DOHH2 (cell line): ENCODE data around the gene NAV2.

Source experiments
- H3F3A ChIP-seq: fragments of 200-600 bp; sonication (generic), shearing (Covaris generic); 2 replicates; pipeline ENCODE4 v1.6.0; 2016; ENCODE audit warnings: antibody characterized with exemption, mild to moderate bottlenecking; ENCODE audit not compliant: control insufficient read depth, insufficient read depth
- H3K27ac ChIP-seq: fragments of 200-600 bp; sonication (generic); 2 replicates; pipeline ENCODE4 v1.5.1; 2014; ENCODE audit warnings: low read depth, mild to moderate bottlenecking, low read length, moderate library complexity
- H3K27me3 ChIP-seq: fragments of 200-600 bp; sonication (generic); 2 replicates; pipeline ENCODE4 v1.6.1; 2014; ENCODE audit warnings: mild to moderate bottlenecking, low read length, mixed read lengths; ENCODE audit not compliant: control insufficient read depth
- H3K36me3 ChIP-seq: fragments of 200-600 bp; sonication (generic); 2 replicates; pipeline ENCODE4 v1.6.1; 2014; ENCODE audit warnings: mild to moderate bottlenecking, low read length, moderate library complexity, mixed read lengths; ENCODE audit not compliant: control insufficient read depth
- H3K4me1 ChIP-seq: fragments of 200-600 bp; sonication (generic); 2 replicates; pipeline ENCODE4 v1.6.1; 2014; ENCODE audit warnings: mild to moderate bottlenecking, low read length, mixed read lengths; ENCODE audit not compliant: control insufficient read depth
- H3K4me2 ChIP-seq: fragments of 200-600 bp; sonication (generic); 2 replicates; pipeline ENCODE4 v1.6.0; 2014; ENCODE audit warnings: mild to moderate bottlenecking, low read length, moderate library complexity
- H3K4me3 ChIP-seq: fragments of 200-600 bp; sonication (generic); 2 replicates; pipeline ENCODE4 v1.5.1; 2014; ENCODE audit warnings: mild to moderate bottlenecking, low read length, mixed read lengths
- H3K79me2 ChIP-seq: fragments of 200-600 bp; sonication (generic); 2 replicates; pipeline ENCODE4 v1.6.1; 2014; ENCODE audit warnings: mild to moderate bottlenecking, low read length, mixed read lengths; ENCODE audit not compliant: control insufficient read depth
- H3K9me2 ChIP-seq: fragments of 200-600 bp; sonication (generic); replicated peaks from 2 replicates; pipeline ENCODE4 v1.6.1; 2014; ENCODE audit warnings: mild to moderate bottlenecking, low read length, mixed read lengths; ENCODE audit not compliant: control insufficient read depth
- H3K9me3 ChIP-seq: fragments of 200-600 bp; sonication (generic); 2 replicates; pipeline ENCODE4 v1.6.1; 2014; ENCODE audit warnings: antibody characterized with exemption, low read length, mixed read lengths; ENCODE audit not compliant: control insufficient read depth, insufficient read depth
- H4K20me1 ChIP-seq: fragments of 200-600 bp; sonication (generic); 2 replicates; pipeline ENCODE4 v1.6.0; 2014; ENCODE audit warnings: low read depth, mild to moderate bottlenecking, antibody characterized with exemption, low read length, moderate library complexity; ENCODE audit not compliant: control insufficient read depth, insufficient read depth
- EZH2phosphoT487 ChIP-seq: fragments of 200-600 bp; sonication (generic); IDR thresholded peaks from 2 replicates; pipeline ENCODE4 v1.6.1; 2017; ENCODE audit warnings: borderline replicate concordance, mild to moderate bottlenecking, antibody characterized with exemption, low read length, moderate library complexity, mixed read lengths
- TF ChIP-seq, protein P1 (sequence below): fragments of 200-600 bp; sonication (generic); IDR thresholded peaks from one replicate; pipeline ENCODE4 v1.5.1; 2014; ENCODE audit warnings: antibody characterized with exemption, mild to moderate bottlenecking, low read depth, low read length; ENCODE audit not compliant: poor library complexity, severe bottlenecking

NAV2 gene

DNA sequence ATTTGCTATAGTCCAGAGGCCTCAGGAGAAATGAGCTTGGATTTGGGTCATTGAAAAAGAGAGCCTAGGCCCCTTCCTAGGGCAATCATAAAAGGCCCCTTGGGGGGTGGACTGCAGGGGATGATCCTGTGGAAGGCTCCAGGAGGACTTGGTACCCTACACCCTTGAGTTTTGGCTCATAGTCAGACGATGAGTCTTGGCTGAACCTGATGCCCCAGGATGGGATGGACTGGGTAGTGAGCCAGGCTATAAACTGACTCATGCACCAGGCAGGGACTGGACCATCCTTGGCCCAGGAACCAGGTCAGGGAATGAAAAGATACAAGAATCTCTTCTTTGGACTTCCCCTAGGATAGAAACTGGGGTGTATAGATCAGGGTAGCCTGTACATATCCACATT is 54.2 kb downstream of the NAV2 start:
- TF ChIP-seq, protein P1, sequence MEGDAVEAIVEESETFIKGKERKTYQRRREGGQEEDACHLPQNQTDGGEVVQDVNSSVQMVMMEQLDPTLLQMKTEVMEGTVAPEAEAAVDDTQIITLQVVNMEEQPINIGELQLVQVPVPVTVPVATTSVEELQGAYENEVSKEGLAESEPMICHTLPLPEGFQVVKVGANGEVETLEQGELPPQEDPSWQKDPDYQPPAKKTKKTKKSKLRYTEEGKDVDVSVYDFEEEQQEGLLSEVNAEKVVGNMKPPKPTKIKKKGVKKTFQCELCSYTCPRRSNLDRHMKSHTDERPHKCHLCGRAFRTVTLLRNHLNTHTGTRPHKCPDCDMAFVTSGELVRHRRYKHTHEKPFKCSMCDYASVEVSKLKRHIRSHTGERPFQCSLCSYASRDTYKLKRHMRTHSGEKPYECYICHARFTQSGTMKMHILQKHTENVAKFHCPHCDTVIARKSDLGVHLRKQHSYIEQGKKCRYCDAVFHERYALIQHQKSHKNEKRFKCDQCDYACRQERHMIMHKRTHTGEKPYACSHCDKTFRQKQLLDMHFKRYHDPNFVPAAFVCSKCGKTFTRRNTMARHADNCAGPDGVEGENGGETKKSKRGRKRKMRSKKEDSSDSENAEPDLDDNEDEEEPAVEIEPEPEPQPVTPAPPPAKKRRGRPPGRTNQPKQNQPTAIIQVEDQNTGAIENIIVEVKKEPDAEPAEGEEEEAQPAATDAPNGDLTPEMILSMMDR, result no peak
- no peak for TF ChIP-seq EZH2phosphoT487
- H3K27ac ChIP-seq, result no peak overlapping the region
- no peaks in the 10 kb centered on the region for H3K9me3 ChIP-seq
- H3K27me3 ChIP-seq, result peaks cover 12% of the 10 kb centered on the region
- no peak overlapping the region for H3K4me3 ChIP-seq
- H4K20me1 ChIP-seq, result no peaks in the 10 kb centered on the region
- H3K4me1 ChIP-seq, result no peaks in the 10 kb centered on the region
- H3K36me3 ChIP-seq, result no peaks in the 10 kb centered on the region
- H3K9me2 ChIP-seq, result no peaks in the 10 kb centered on the region
- H3K4me2 ChIP-seq, result no peak overlapping the region
- no peaks in the 10 kb centered on the region for H3K79me2 ChIP-seq
- no peaks in the 10 kb centered on the region for H3F3A ChIP-seq

DNA sequence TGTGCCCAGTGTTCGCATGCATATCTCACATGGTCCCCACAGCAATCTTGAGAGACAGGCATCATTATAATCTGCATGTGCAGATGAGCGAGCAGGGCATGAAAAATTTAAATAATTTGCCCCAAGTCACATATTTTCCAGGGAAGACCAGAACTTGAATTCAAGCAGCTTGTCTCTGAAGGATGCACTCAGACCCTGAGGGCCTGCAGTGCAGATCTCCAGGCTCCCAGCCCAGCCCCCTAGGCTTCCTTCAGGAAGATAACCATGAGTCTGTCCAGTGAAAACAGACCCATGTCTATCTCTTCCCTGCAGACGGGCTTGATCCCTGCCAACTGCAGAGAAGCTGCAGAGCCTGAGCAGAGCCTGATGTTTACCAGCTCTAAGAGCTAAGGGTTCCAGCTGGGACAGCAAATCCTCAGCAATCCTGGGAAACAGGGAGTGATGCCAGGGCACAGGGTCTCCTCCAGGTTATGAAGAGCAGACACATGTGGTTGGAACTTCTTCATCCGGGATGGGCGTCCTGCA is 55.1 kb downstream of the NAV2 start:
- Histone ChIP-seq H3K9me3 (no peaks in the 10 kb centered on the region), H3K4me1 (no peaks in the 10 kb centered on the region)

DNA sequence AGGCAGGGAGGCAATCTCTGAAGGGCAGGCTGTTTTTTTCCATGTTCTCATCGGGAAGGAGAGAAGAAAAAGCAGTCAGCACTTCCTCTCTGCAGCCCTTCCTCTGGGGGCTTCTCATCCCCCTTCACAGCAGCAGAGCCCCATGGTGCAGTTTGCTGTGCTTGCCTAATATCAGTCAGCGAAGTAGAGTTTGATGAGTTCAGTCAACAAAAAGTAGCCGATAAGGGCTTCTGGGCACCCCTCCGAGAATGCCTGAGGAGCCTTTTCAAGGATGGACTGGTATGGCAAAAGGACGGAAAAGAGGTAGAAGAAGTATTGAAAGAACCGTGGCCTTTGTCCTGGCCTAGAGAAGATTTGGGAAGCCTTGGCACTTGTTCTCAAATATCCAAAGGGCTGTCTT is 55.6 kb downstream of the NAV2 start:
- Histone ChIP-seq H4K20me1 (no peaks in the 10 kb centered on the region), H3F3A (no peaks in the 10 kb centered on the region), H3K27ac (no peak overlapping the region), H3K36me3 (no peaks in the 10 kb centered on the region), H3K4me1 (no peaks in the 10 kb centered on the region), H3K4me3 (no peak overlapping the region), H3K27me3 (peaks cover 12% of the 10 kb centered on the region), H3K9me2 (no peaks in the 10 kb centered on the region), H3K9me3 (no peaks in the 10 kb centered on the region), H3K79me2 (no peaks in the 10 kb centered on the region), H3K4me2 (no peak overlapping the region)
- TF ChIP-seq, protein P1, result no peak
- TF ChIP-seq EZH2phosphoT487, result no peak

More for the DNA sequence above, 55.1 kb downstream of the NAV2 start:
- no peak overlapping the region for H3K27ac ChIP-seq
- no peaks in the 10 kb centered on the region for H3K9me2 ChIP-seq
- no peaks in the 10 kb centered on the region for H4K20me1 ChIP-seq
- H3K36me3 ChIP-seq, result no peaks in the 10 kb centered on the region
- TF ChIP-seq, protein P1, result no peak
- no peak for TF ChIP-seq EZH2phosphoT487
- H3K4me2 ChIP-seq, result no peak overlapping the region
- H3K4me3 ChIP-seq, result no peak overlapping the region
- no peaks in the 10 kb centered on the region for H3F3A ChIP-seq
- H3K27me3 ChIP-seq, result peaks cover 12% of the 10 kb centered on the region
- H3K79me2 ChIP-seq, result no peaks in the 10 kb centered on the region

DNA sequence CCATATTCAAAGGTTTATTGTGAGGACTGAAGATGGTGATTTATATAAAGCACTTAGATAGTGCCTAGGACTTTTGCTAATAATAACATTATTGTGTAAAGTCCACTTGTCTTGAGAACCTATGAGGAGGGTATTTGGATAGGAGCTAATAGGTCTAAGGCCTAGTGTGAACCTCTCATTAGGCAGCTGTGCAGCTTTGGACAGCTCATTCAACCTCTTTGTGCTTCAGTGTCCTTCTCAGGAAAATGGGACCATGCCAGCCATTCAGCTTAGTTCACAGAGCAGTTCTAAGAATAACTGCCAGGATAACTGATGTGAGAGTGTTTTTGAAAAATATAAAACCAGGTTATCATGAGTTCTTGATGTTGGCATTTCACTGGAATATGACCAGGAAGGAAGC is 56.2 kb downstream of the NAV2 start:
- TF ChIP-seq, protein P1, result no peak
- Histone ChIP-seq H3K4me2 (no peak overlapping the region), H4K20me1 (no peaks in the 10 kb centered on the region), H3K79me2 (no peaks in the 10 kb centered on the region), H3K9me2 (no peaks in the 10 kb centered on the region), H3K27ac (no peak overlapping the region), H3K27me3 (peaks cover 15% of the 10 kb centered on the region), H3K9me3 (no peaks in the 10 kb centered on the region), H3K36me3 (no peaks in the 10 kb centered on the region), H3K4me3 (no peak overlapping the region), H3K4me1 (no peaks in the 10 kb centered on the region), H3F3A (no peaks in the 10 kb centered on the region)
